GM12891 (cell line): ENCODE data around the gene LTBP1.

Source experiments
- POLR2A ChIP-seq: IDR thresholded peaks from 2 replicates; pipeline ENCODE4 v1.6.1; 2011; ENCODE audit warnings: low read depth, low read length, control low read depth
- POU2F2 ChIP-seq: IDR thresholded peaks from 2 replicates; pipeline ENCODE4 v1.6.1; 2011; ENCODE audit warnings: low read depth, mild to moderate bottlenecking, control low read depth, low read length, moderate library complexity

- TF ChIP-seq POLR2A (no peak), POU2F2 (no peak)
These were observed 311.6 kb downstream of the LTBP1 start for GRCh38 chr2:33258387-33258786.
